SK-N-SH (cell line): ENCODE data around the gene UBE2Q1.

ENCODE experiments used
- TF ChIP-seq, protein P1 (sequence below): IDR thresholded peaks from 2 replicates; pipeline ENCODE4 v1.6.1; 2012; ENCODE audit warnings: mild to moderate bottlenecking, low read depth, low read length, moderate library complexity
- TF ChIP-seq, protein P2 (sequence below): fragments of 200-600 bp; sonication (generic); IDR thresholded peaks from 2 replicates; pipeline ENCODE4 v1.6.1; 2017; ENCODE audit warnings: antibody characterized with exemption, mild to moderate bottlenecking, moderate library complexity

DNA sequence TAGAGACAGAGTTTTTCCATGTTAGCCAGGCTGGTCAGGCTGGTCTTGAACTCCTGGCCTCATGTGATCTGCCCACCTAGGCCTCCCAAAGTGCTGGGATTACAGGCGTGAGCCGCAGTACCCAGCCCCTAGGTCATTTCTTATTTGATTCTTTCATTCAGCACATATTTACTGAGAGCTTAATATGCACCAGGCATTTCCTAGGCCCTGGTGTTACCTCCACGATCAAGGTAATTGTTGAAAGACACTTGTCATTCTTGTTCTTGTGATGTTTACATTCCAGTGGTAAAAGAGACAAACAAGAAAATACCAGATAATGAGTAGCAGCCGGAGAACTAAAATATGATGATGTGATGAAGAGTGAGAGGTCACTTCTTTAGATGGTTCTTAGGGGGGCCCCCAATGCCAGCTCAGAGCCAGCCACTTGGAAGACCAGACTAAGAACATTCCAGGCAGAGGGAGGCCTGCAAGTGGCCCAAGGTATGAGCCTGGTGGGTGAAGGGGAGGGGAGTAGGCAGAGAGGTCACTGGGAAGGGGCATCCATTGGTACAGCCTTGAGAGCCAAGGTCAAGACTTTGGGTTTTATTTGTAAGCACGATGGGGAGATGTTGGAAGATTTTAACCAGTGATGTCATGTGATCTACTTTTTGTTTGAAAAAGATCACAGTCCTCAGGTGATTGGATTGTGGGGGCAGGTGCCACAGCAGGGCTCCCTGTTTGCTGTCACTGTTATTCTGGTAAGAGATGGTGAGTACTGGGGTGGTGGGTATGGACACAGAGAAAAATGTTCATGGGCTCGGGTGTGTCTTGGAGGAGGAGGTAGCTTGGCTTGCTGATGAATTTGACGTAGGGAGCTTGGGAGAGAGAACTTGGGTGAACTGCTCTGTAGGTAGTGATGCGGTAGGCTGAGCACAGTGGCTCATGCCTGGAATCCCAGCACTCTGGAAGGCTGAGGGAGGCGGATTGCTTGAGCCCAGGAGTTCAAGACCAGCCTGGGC is 18.7 kb downstream of the UBE2Q1 start:
- TF ChIP-seq, protein P1, sequence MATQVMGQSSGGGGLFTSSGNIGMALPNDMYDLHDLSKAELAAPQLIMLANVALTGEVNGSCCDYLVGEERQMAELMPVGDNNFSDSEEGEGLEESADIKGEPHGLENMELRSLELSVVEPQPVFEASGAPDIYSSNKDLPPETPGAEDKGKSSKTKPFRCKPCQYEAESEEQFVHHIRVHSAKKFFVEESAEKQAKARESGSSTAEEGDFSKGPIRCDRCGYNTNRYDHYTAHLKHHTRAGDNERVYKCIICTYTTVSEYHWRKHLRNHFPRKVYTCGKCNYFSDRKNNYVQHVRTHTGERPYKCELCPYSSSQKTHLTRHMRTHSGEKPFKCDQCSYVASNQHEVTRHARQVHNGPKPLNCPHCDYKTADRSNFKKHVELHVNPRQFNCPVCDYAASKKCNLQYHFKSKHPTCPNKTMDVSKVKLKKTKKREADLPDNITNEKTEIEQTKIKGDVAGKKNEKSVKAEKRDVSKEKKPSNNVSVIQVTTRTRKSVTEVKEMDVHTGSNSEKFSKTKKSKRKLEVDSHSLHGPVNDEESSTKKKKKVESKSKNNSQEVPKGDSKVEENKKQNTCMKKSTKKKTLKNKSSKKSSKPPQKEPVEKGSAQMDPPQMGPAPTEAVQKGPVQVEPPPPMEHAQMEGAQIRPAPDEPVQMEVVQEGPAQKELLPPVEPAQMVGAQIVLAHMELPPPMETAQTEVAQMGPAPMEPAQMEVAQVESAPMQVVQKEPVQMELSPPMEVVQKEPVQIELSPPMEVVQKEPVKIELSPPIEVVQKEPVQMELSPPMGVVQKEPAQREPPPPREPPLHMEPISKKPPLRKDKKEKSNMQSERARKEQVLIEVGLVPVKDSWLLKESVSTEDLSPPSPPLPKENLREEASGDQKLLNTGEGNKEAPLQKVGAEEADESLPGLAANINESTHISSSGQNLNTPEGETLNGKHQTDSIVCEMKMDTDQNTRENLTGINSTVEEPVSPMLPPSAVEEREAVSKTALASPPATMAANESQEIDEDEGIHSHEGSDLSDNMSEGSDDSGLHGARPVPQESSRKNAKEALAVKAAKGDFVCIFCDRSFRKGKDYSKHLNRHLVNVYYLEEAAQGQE: no peak
- TF ChIP-seq, protein P2, sequence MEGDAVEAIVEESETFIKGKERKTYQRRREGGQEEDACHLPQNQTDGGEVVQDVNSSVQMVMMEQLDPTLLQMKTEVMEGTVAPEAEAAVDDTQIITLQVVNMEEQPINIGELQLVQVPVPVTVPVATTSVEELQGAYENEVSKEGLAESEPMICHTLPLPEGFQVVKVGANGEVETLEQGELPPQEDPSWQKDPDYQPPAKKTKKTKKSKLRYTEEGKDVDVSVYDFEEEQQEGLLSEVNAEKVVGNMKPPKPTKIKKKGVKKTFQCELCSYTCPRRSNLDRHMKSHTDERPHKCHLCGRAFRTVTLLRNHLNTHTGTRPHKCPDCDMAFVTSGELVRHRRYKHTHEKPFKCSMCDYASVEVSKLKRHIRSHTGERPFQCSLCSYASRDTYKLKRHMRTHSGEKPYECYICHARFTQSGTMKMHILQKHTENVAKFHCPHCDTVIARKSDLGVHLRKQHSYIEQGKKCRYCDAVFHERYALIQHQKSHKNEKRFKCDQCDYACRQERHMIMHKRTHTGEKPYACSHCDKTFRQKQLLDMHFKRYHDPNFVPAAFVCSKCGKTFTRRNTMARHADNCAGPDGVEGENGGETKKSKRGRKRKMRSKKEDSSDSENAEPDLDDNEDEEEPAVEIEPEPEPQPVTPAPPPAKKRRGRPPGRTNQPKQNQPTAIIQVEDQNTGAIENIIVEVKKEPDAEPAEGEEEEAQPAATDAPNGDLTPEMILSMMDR: no peak
